ENCODE data around the gene NEB. TPM values are rescaled to one million over a fixed set of nuclear protein-coding genes. Genes with fewer than 3 reads are reported as not detected.

Gene NEB
- total and polyA plus RNA-seq, 3 donors from 2014 or later = 5.5 to 18.6 (median 5.7) TPM

DNA sequence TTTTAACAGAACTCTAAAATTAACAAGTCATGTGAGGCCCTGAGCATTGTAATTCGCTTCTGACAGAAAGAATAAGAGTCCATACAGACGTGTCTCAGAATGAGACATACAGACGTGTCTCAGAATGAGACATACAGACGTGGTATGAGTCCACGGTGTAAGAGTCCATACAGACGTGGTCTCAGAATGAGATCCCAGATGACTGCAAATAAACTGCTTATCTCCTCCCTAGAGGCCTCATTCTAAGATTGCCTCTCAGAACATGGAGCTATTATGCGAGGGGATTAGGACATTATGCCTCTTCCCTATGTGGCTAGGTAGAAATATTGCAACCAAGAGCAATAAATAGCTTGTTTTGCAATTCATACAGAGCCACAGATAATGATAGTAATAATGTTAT is 63.9 kb downstream of the NEB start:
- Histone ChIP-seq H3K27me3 (no peaks in the 10 kb centered on the region), H3K9me3 (no peaks in the 10 kb centered on the region), H3K27ac (no peak overlapping the region), H3K4me1 (no peaks in the 10 kb centered on the region), H3K4me3 (no peak overlapping the region), H3K36me3 (ENCODE audit: low read depth, missing control alignments) (no peaks in the 10 kb centered on the region)
- DNase-seq = no peak
- intact Hi-C loops (cut with DNase I; ENCODE audit: low total_unique reads) = no loop called here
- no peak for TF ChIP-seq CTCF (IDR thresholded peaks at IDR 0.05)
- TF ChIP-seq POLR2A (IDR thresholded peaks at IDR 0.05) = no peak
- WGBS, 2 donors = 64 to 73% methylated on average over 7 of the region's 7 CpGs

DNA sequence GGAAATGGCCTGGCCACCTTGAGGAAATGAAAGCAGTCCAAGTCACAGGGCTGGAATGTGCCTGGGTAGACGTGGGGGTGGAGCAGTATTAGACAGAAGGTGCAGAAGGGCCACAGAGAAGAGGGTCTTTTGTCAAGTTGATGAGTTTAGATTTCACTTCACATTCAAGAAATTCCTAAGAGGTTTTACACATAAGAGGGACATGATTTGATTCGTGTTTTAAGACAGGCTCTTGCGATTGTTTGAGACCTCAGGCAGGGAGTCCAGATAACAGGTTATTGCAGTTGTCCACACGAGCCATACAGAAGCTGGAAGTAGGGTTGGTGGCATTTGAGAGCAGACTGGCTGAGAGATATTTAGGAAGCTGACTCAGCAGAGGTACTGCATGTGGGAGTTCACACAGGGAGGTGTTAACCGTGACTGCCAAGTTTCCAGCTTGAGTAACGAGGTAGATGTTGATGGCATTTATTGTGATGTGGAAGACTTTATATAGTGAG is 64.6 kb downstream of the NEB start:
- H3K4me1 ChIP-seq = no peaks in the 10 kb centered on the region
- no peaks in the 10 kb centered on the region for H3K36me3 ChIP-seq (ENCODE audit: low read depth, missing control alignments)
- H3K4me3 ChIP-seq = no peak overlapping the region
- TF ChIP-seq CTCF (IDR thresholded peaks at IDR 0.05) = no peak
- no peak for TF ChIP-seq POLR2A (IDR thresholded peaks at IDR 0.05)
- intact Hi-C loops (cut with DNase I; ENCODE audit: low total_unique reads) = no loop called here
- no peaks in the 10 kb centered on the region for H3K27me3 ChIP-seq
- no peak for DNase-seq
- no peaks in the 10 kb centered on the region for H3K9me3 ChIP-seq
- WGBS, 2 donors = 66 to 68% methylated on average over 6 of the region's 6 CpGs
- no peak overlapping the region for H3K27ac ChIP-seq

- H3K4me1 ChIP-seq = no peaks in the 10 kb centered on the region
- H3K36me3 ChIP-seq (ENCODE audit: low read depth, missing control alignments) = no peaks in the 10 kb centered on the region
- no peak overlapping the region for H3K27ac ChIP-seq
- H3K9me3 ChIP-seq = no peaks in the 10 kb centered on the region
- no peak overlapping the region for H3K4me3 ChIP-seq
- intact Hi-C loops (cut with DNase I; ENCODE audit: low total_unique reads) = no loop called here
- WGBS, 2 donors = 97% methylated on average over 5 of the region's 5 CpGs
- DNase-seq = no peak
- TF ChIP-seq POLR2A (IDR thresholded peaks at IDR 0.05) (no peak), CTCF (IDR thresholded peaks at IDR 0.05) (no peak)
- H3K27me3 ChIP-seq = no peaks in the 10 kb centered on the region
Measured at GRCh38 chr2:151668737-151669136, 65.5 kb downstream of the NEB start.

- 78 to 91% methylated on average over 3 of the region's 3 CpGs for WGBS, 2 donors
- Histone ChIP-seq H3K27me3 (no peaks in the 10 kb centered on the region), H3K4me1 (no peaks in the 10 kb centered on the region), H3K36me3 (ENCODE audit: low read depth, missing control alignments) (no peaks in the 10 kb centered on the region), H3K27ac (no peak overlapping the region), H3K9me3 (no peaks in the 10 kb centered on the region), H3K4me3 (no peak overlapping the region)
- intact Hi-C loops (cut with DNase I; ENCODE audit: low total_unique reads) = no loop called here
- TF ChIP-seq POLR2A (IDR thresholded peaks at IDR 0.05) = no peak
- TF ChIP-seq CTCF (IDR thresholded peaks at IDR 0.05) = no peak
- no peak for DNase-seq
Measured at GRCh38 chr2:151665959-151666358, 68.3 kb downstream of the NEB start.

DNA sequence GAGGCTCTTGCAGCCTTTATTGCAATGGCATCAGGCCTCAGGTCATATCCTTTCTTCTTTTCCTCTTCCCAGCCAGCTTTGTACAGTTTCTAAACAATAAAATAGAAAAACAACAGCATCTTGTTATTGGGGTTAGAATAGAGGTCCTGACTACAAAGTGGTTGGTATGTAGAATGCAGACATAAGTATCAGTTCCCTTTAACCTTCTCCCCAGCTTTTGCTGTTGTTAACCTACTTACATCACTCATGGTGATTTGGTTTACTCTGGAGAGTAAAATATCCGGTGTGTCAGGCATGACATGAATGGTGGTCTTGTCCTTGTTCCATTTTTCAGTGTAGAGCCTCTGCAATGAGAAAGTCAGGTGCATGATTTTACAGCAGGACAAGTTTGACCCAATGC is 69.8 kb downstream of the NEB start:
- H3K4me1 ChIP-seq = no peaks in the 10 kb centered on the region
- no peaks in the 10 kb centered on the region for H3K36me3 ChIP-seq (ENCODE audit: low read depth, missing control alignments)
- no peak overlapping the region for H3K4me3 ChIP-seq
- no peaks in the 10 kb centered on the region for H3K27me3 ChIP-seq
- no peak overlapping the region for H3K27ac ChIP-seq
- no peak for DNase-seq
- WGBS, 2 donors = 75 to 89% methylated on average over 1 of the region's 1 CpG
- no peak for TF ChIP-seq CTCF (IDR thresholded peaks at IDR 0.05)
- TF ChIP-seq POLR2A (IDR thresholded peaks at IDR 0.05) = no peak
- H3K9me3 ChIP-seq = no peaks in the 10 kb centered on the region
- intact Hi-C loops (cut with DNase I; ENCODE audit: low total_unique reads) = no loop called here
